Testis (tissue), 2 donors: ENCODE data around the gene SLC16A2.

Experiments used
- POLR2A ChIP-seq: fragments of 450-650 bp; IDR thresholded peaks from one replicate; pipeline ENCODE4 v1.6.1; 2017; ENCODE audit warnings: antibody characterized with exemption, mild to moderate bottlenecking, moderate library complexity
- TF ChIP-seq, protein P1 (sequence below), 3 experiments: fragments of 450-650 bp in 2 of 3; fragments of 200-600 bp in 1 of 3; sonication (generic) in 1 of 3; IDR thresholded peaks; one replicate each; pipeline ENCODE4 v1.5.1; 2016 to 2019; ENCODE audit warnings: antibody characterized with exemption in 3 of 3, mild to moderate bottlenecking in 2 of 3, moderate library complexity in 1 of 3

DNA sequence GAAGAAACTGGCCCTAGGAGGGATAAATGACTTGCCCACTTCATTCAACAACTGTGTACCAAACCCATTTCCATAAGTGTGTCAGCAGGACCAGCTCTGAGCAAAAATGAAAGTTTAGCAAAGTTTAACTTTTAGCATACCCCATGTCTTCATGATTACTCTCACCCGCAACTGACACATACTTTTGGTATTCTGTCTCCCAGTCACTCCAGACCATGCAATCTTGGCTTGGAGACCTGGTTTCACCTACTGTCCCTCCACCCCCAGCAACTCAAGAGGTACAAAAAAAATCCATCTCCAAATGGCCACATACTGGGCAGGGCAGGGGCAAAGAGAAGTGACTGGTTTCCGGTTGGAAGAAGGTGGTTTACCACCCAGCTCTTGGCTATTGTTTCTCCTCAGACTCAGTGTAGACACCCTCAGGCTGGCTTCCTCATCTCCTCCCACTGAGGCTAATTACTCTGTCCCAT, 113.3 kb downstream of the SLC16A2 start:
- TF ChIP-seq, protein P1, sequence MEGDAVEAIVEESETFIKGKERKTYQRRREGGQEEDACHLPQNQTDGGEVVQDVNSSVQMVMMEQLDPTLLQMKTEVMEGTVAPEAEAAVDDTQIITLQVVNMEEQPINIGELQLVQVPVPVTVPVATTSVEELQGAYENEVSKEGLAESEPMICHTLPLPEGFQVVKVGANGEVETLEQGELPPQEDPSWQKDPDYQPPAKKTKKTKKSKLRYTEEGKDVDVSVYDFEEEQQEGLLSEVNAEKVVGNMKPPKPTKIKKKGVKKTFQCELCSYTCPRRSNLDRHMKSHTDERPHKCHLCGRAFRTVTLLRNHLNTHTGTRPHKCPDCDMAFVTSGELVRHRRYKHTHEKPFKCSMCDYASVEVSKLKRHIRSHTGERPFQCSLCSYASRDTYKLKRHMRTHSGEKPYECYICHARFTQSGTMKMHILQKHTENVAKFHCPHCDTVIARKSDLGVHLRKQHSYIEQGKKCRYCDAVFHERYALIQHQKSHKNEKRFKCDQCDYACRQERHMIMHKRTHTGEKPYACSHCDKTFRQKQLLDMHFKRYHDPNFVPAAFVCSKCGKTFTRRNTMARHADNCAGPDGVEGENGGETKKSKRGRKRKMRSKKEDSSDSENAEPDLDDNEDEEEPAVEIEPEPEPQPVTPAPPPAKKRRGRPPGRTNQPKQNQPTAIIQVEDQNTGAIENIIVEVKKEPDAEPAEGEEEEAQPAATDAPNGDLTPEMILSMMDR (IDR thresholded peaks at IDR 0.05) = no peak
- TF ChIP-seq POLR2A = no peak
